ENCODE measurements around the gene ARHGAP6.

Gene ARHGAP6

GRCh38 chrX:11393949-11394654 is 271.6 kb downstream of the ARHGAP6 start:
- peaks cover 17% of the 10 kb centered on the region for H3K4me1 ChIP-seq (ENCODE audit: low read depth, poor library complexity, severe bottlenecking)
- no peak for TF ChIP-seq CTCF (conservative IDR thresholded peaks at IDR 0.05; ENCODE audit: low read depth, low read length)
- H3K4me3 ChIP-seq (IDR thresholded peaks at IDR 0.05; ENCODE audit: insufficient read depth, low read depth, low read length), result no peak overlapping the region
- no peaks in the 10 kb centered on the region for H3K79me2 ChIP-seq (ENCODE audit: insufficient read depth, low read depth)
- H3K36me3 ChIP-seq (ENCODE audit: insufficient read depth), result no peaks in the 10 kb centered on the region
- no peak overlapping the region for H3K9ac ChIP-seq
- no peaks in the 10 kb centered on the region for H4K20me1 ChIP-seq (ENCODE audit: insufficient read depth)
- no peak overlapping the region for H3K4me2 ChIP-seq
- no peaks in the 10 kb centered on the region for H3K27me3 ChIP-seq (ENCODE audit: insufficient read depth, low read depth)
- no peak overlapping the region for H3K27ac ChIP-seq
- no peak overlapping the region for H2AFZ ChIP-seq (ENCODE audit: low read depth)

- H4K20me1 ChIP-seq (ENCODE audit: insufficient read depth), result no peaks in the 10 kb centered on the region
- H2AFZ ChIP-seq (ENCODE audit: low read depth), result no peak overlapping the region
- no peak overlapping the region for H3K4me3 ChIP-seq (IDR thresholded peaks at IDR 0.05; ENCODE audit: insufficient read depth, low read depth, low read length)
- no peak overlapping the region for H3K4me2 ChIP-seq
- H3K36me3 ChIP-seq (ENCODE audit: insufficient read depth), result no peaks in the 10 kb centered on the region
- no peaks in the 10 kb centered on the region for H3K79me2 ChIP-seq (ENCODE audit: insufficient read depth, low read depth)
- TF ChIP-seq CTCF (conservative IDR thresholded peaks at IDR 0.05; ENCODE audit: low read depth, low read length), result no peak
- H3K4me1 ChIP-seq (ENCODE audit: low read depth, poor library complexity, severe bottlenecking), result peaks cover 16% of the 10 kb centered on the region
- no peaks in the 10 kb centered on the region for H3K27me3 ChIP-seq (ENCODE audit: insufficient read depth, low read depth)
- H3K27ac ChIP-seq, result no peak overlapping the region
- H3K9ac ChIP-seq, result no peak overlapping the region
These were observed 278.9 kb downstream of the ARHGAP6 start for GRCh38 chrX:11386812-11387211.

GRCh38 chrX:11386001-11386523 is 279.7 kb downstream of the ARHGAP6 start:
- H3K36me3 ChIP-seq (ENCODE audit: insufficient read depth), result no peaks in the 10 kb centered on the region
- no peak for TF ChIP-seq CTCF (conservative IDR thresholded peaks at IDR 0.05; ENCODE audit: low read depth, low read length)
- no peak overlapping the region for H3K4me3 ChIP-seq (IDR thresholded peaks at IDR 0.05; ENCODE audit: insufficient read depth, low read depth, low read length)
- no peak overlapping the region for H3K4me2 ChIP-seq
- H2AFZ ChIP-seq (ENCODE audit: low read depth), result no peak overlapping the region
- peaks cover 22% of the 10 kb centered on the region for H3K4me1 ChIP-seq (ENCODE audit: low read depth, poor library complexity, severe bottlenecking)
- H4K20me1 ChIP-seq (ENCODE audit: insufficient read depth), result no peaks in the 10 kb centered on the region
- H3K27me3 ChIP-seq (ENCODE audit: insufficient read depth, low read depth), result no peaks in the 10 kb centered on the region
- no peaks in the 10 kb centered on the region for H3K79me2 ChIP-seq (ENCODE audit: insufficient read depth, low read depth)
- H3K27ac ChIP-seq, result peak overlapping the region; percentile 20; the same call in 1 of the 2 replicates
- no peak overlapping the region for H3K9ac ChIP-seq

GRCh38 chrX:11382930-11383329 is 282.8 kb downstream of the ARHGAP6 start:
- H3K79me2 ChIP-seq (ENCODE audit: insufficient read depth, low read depth), result no peaks in the 10 kb centered on the region
- H3K9ac ChIP-seq, result no peak overlapping the region
- H3K27me3 ChIP-seq (ENCODE audit: insufficient read depth, low read depth), result no peaks in the 10 kb centered on the region
- no peak overlapping the region for H3K27ac ChIP-seq
- no peak overlapping the region for H3K4me3 ChIP-seq (IDR thresholded peaks at IDR 0.05; ENCODE audit: insufficient read depth, low read depth, low read length)
- H3K4me1 ChIP-seq (ENCODE audit: low read depth, poor library complexity, severe bottlenecking), result peaks cover 24% of the 10 kb centered on the region
- no peak overlapping the region for H3K4me2 ChIP-seq
- no peaks in the 10 kb centered on the region for H4K20me1 ChIP-seq (ENCODE audit: insufficient read depth)
- TF ChIP-seq CTCF (conservative IDR thresholded peaks at IDR 0.05; ENCODE audit: low read depth, low read length), result no peak
- no peaks in the 10 kb centered on the region for H3K36me3 ChIP-seq (ENCODE audit: insufficient read depth)
- no peak overlapping the region for H2AFZ ChIP-seq (ENCODE audit: low read depth)
